HG03108 (cell line): ENCODE data around the gene CTNND2.

Experiments used
- ATAC-seq: cut with Tn5 transposase; IDR thresholded peaks from one replicate; pipeline ENCODE4 v1.9.1; 2021; ENCODE audit warnings: moderate library complexity; ENCODE audit not compliant: unreplicated experiment

Gene CTNND2

GRCh38 chr5:11599499-11599898 lies 304.7 kb downstream of the CTNND2 start:
- no peak for ATAC-seq

GRCh38 chr5:11596657-11597071 lies 307.6 kb downstream of the CTNND2 start:
- ATAC-seq = no peak

- ATAC-seq = no peak
Observed at GRCh38 chr5:11596185-11596584, 308.1 kb downstream of the CTNND2 start.

- no peak for ATAC-seq
Observed at GRCh38 chr5:11595045-11595444, 309.2 kb downstream of the CTNND2 start.

- no peak for ATAC-seq
Observed at GRCh38 chr5:11594021-11594420, 310.2 kb downstream of the CTNND2 start.

- ATAC-seq = no peak
Observed at GRCh38 chr5:11590475-11590874, 313.8 kb downstream of the CTNND2 start.

GRCh38 chr5:11588803-11589202 lies 315.4 kb downstream of the CTNND2 start:
- ATAC-seq = no peak

- ATAC-seq = no peak
Observed at GRCh38 chr5:11584017-11584416, 320.2 kb downstream of the CTNND2 start.

- no peak for ATAC-seq
Observed at GRCh38 chr5:11579351-11579750, 324.9 kb downstream of the CTNND2 start.

GRCh38 chr5:11574787-11575186 lies 329.5 kb downstream of the CTNND2 start:
- no peak for ATAC-seq

- no peak for ATAC-seq
Observed at GRCh38 chr5:11573140-11573992, 330.9 kb downstream of the CTNND2 start.

GRCh38 chr5:11564706-11565105 lies 339.5 kb downstream of the CTNND2 start:
- ATAC-seq = no peak

GRCh38 chr5:11563822-11564221 lies 340.4 kb downstream of the CTNND2 start:
- no peak for ATAC-seq

GRCh38 chr5:11560915-11561697 lies 343.1 kb downstream of the CTNND2 start:
- ATAC-seq = no peak

GRCh38 chr5:11557063-11557462 lies 347.2 kb downstream of the CTNND2 start:
- ATAC-seq = no peak

- ATAC-seq = no peak
Observed at GRCh38 chr5:11555171-11555570, 349.1 kb downstream of the CTNND2 start.

GRCh38 chr5:11547730-11548129 lies 356.5 kb downstream of the CTNND2 start:
- ATAC-seq = no peak

- no peak for ATAC-seq
Observed at GRCh38 chr5:11547140-11547539, 357.1 kb downstream of the CTNND2 start.

- no peak for ATAC-seq
Observed at GRCh38 chr5:11540112-11540511, 364.1 kb downstream of the CTNND2 start.

GRCh38 chr5:11531811-11532555 lies 372.3 kb downstream of the CTNND2 start:
- no peak for ATAC-seq

- ATAC-seq = no peak
Observed at GRCh38 chr5:11528720-11529119, 375.5 kb downstream of the CTNND2 start.
